Measurements from ENCODE around the gene KIFAP3. TPM values are rescaled to one million over a fixed set of nuclear protein-coding genes. Genes with fewer than 3 reads are reported as not detected.

KIFAP3 gene
- total RNA-seq, 1 experiment from 2014 or later: 3.8 TPM

GRCh38 chr1:170095976-170096748, 21.7 kb upstream of the KIFAP3 start:
- H3K4me3 Mint-ChIP-seq: no peak overlapping the region
- no peak overlapping the region for H3K4me2 ChIP-seq (ENCODE audit: insufficient read depth, insufficient read length, low read length)

More at GRCh38 chr1:170095976-170096748, 21.7 kb upstream of the KIFAP3 start:
- Histone ChIP-seq H4K8ac (replicated peaks; ENCODE audit: insufficient read length, low read depth, low read length) (no peak overlapping the region), H2BK120ac (ENCODE audit: low read depth, low read length, poor library complexity, severe bottlenecking) (no peak overlapping the region), H4K5ac (ENCODE audit: insufficient read length, low read depth, low read length) (no peak overlapping the region), H3K9ac (ENCODE audit: extremely low read depth, insufficient read length, low read length) (no peak overlapping the region), H3K79me2 (ENCODE audit: insufficient read depth, low read length) (no peaks in the 10 kb centered on the region), H2AFZ (ENCODE audit: low read length) (no peak overlapping the region), H4K20me1 (ENCODE audit: control insufficient read depth, insufficient read depth, insufficient read length) (no peaks in the 10 kb centered on the region), H3K4ac (ENCODE audit: low read depth, low read length) (no peak overlapping the region), H3K27me3 (ENCODE audit: insufficient read depth, low read length) (no peaks in the 10 kb centered on the region), H3K4me1 (ENCODE audit: insufficient read depth, low read length) (no peaks in the 10 kb centered on the region), H3K14ac (ENCODE audit: insufficient read depth, low read length) (no peak overlapping the region), H2BK20ac (ENCODE audit: low read depth, low read length, poor library complexity, severe bottlenecking) (no peak overlapping the region), H3T11ph (ENCODE audit: low read length) (no peak overlapping the region), H2AK5ac (ENCODE audit: insufficient read length, low read length) (no peak overlapping the region), H3K18ac (ENCODE audit: insufficient read length, low read depth, low read length) (no peak overlapping the region), H3K9me3 (ENCODE audit: control insufficient read depth, low read depth, low read length) (no peaks in the 10 kb centered on the region), H2BK5ac (ENCODE audit: insufficient read length, low read length) (no peak overlapping the region), H4K91ac (ENCODE audit: insufficient read length, low read depth, low read length) (no peak overlapping the region), H3K23ac (ENCODE audit: insufficient read length, low read depth, low read length) (no peak overlapping the region), H3K27ac (ENCODE audit: insufficient read length, low read depth, low read length) (no peak overlapping the region), H3K56ac (ENCODE audit: insufficient read length, low read depth, low read length) (no peak overlapping the region), H3K79me1 (ENCODE audit: insufficient read depth, low read depth, low read length, poor library complexity, severe bottlenecking) (no peaks in the 10 kb centered on the region), H3K23me2 (ENCODE audit: insufficient read length, low read depth, low read length, poor library complexity, severe bottlenecking) (no peaks in the 10 kb centered on the region), H2BK12ac (ENCODE audit: insufficient read length, low read depth, low read length) (no peak overlapping the region), H2BK15ac (ENCODE audit: low read depth, low read length) (no peak overlapping the region)
- DNase-seq: no peak
- Mint-ChIP-seq H3K4me1 (peaks cover 17 to 26% of the 10 kb centered on the region in 2 experiments), H3K27ac (no peak overlapping the region), H3K27me3 (ENCODE audit: low read depth) (no peaks in the 10 kb centered on the region), H3K9me3 (peaks cover 5 to 11% of the 10 kb centered on the region in 2 experiments; a peak in 3 of 5 replicates), H3K36me3 (ENCODE audit: insufficient read depth in 1 of 3, low read depth in 3 of 3) (peaks cover 1 to 15% (median 2%) of the 10 kb centered on the region in 3 experiments; a peak in 6 of 7 replicates)
- no peak for TF ChIP-seq CTCF (conservative IDR thresholded peaks at IDR 0.05)

Data from H9 (cell line).